GM21447 (cell line): ENCODE measurements around the gene FRMPD2.

ENCODE experiments used
- ATAC-seq: cut with Tn5 transposase; IDR thresholded peaks from one replicate; pipeline ENCODE4 v1.9.1; 2021; ENCODE audit not compliant: unreplicated experiment

FRMPD2 gene, protein sequence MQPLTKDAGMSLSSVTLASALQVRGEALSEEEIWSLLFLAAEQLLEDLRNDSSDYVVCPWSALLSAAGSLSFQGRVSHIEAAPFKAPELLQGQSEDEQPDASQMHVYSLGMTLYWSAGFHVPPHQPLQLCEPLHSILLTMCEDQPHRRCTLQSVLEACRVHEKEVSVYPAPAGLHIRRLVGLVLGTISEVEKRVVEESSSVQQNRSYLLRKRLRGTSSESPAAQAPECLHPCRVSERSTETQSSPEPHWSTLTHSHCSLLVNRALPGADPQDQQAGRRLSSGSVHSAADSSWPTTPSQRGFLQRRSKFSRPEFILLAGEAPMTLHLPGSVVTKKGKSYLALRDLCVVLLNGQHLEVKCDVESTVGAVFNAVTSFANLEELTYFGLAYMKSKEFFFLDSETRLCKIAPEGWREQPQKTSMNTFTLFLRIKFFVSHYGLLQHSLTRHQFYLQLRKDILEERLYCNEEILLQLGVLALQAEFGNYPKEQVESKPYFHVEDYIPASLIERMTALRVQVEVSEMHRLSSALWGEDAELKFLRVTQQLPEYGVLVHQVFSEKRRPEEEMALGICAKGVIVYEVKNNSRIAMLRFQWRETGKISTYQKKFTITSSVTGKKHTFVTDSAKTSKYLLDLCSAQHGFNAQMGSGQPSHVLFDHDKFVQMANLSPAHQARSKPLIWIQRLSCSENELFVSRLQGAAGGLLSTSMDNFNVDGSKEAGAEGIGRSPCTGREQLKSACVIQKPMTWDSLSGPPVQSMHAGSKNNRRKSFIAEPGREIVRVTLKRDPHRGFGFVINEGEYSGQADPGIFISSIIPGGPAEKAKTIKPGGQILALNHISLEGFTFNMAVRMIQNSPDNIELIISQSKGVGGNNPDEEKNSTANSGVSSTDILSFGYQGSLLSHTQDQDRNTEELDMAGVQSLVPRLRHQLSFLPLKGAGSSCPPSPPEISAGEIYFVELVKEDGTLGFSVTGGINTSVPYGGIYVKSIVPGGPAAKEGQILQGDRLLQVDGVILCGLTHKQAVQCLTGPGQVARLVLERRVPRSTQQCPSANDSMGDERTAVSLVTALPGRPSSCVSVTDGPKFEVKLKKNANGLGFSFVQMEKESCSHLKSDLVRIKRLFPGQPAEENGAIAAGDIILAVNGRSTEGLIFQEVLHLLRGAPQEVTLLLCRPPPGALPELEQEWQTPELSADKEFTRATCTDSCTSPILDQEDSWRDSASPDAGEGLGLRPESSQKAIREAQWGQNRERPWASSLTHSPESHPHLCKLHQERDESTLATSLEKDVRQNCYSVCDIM (N-terminal part only)

GRCh38 chr10:48274636-48275035, at the start of gene FRMPD2:
TSS of gene FRMPD2 (minus strand) at chr10:48274696. CDS start at chr10:48274567, 129 bp downstream.
- ATAC-seq: no peak

DNA sequence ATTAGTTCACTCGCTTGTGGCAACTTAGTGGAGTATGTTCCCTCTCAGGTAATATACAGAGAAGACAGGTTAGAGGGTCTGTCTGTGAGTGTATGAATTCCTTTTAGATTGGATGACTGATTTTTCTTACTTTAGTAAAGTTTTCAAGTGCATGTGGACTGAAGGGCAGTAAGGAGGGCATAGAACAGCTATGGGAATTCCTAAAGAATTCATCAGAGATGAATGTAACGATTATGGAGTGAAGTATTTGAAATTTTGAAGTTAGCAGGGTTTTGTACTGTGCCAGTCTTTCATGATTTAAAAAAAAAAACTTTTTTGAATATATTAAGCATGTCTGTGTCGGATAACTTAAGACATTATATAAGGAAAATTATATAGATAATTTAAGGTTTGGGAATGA, 47.5 kb upstream of the FRMPD2 start:
- ATAC-seq: no peak

- no peak for ATAC-seq
Observed at GRCh38 chr10:48317321-48317990, 43.0 kb upstream of the FRMPD2 start.

DNA sequence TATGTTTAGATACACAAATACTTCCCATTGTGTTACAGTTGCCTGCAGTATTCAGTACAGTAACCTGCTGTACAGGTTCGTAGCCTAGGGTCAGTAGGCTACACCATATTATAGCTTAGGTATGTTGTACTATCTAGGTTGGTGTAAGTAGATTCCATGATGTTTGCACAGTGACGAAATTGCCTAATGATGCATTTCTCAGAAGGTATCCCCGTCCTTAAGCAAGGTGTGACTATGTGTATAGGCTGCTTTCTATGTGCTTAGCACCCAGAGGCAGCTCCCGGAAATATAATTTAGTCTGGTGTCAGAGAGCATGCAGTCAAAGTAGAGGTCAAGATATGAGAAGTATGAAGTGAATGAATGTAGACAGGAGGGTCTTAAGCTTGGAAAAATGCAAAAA, 41.7 kb upstream of the FRMPD2 start:
- ATAC-seq: no peak

- ATAC-seq: no peak
Observed at GRCh38 chr10:48314107-48314506, 39.6 kb upstream of the FRMPD2 start.

- ATAC-seq: no peak
Observed at GRCh38 chr10:48309711-48310226, 35.3 kb upstream of the FRMPD2 start.

- no peak for ATAC-seq
Observed at GRCh38 chr10:48307711-48308018, 33.2 kb upstream of the FRMPD2 start.

DNA sequence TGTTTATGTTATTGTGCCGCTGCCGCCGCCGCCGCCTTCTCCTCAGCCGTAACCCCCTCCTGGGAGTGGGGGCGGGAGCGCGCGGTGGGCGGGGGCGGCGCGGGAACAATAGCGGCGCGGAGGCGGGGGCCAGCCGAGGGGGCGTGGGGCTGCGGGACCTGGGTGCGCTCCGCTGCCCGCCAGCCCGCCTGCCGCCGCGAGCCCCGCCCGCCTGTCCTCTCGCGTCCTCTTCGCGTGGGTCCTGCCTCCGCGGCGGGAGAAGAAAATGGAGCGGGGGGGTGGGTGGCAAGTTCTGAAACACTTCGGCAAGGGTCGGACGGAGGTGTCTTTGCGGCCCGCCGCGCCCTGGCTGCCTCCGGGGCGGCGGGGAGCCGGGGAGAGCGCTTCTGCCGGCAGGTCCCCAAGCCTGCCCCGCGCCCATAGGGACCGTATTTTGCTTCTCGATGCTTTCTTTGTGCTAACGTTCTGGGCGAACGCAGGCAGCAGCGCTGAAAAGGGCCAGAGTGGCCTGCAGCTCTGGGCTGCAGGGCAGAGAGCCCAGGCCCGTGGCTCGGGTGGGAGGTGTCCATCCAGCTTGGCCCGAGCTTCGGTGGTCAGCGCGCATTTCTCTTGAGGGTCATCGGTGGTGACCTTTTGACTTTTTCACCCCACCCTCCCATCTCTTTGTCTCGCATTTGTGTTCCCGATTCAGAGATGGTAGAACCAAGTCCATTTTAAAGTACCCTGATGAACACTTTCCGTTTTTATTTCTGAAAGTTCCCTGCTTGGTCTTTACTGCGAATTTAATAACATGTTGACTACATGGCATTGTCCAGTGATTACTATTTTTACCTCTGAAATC, 32.6 kb upstream of the FRMPD2 start:
- peak; percentile 25 for ATAC-seq

GRCh38 chr10:48306265-48306869, 31.9 kb upstream of the FRMPD2 start, which contains the start of gene MAPK8:
TSS of gene MAPK8 (plus strand) at chr10:48306677. CDS start at chr10:48401661, 94,984 bp downstream.
- peak; percentile 79 for ATAC-seq

- ATAC-seq: no peak
Observed at GRCh38 chr10:48305905-48306264, 31.4 kb upstream of the FRMPD2 start.

- no peak for ATAC-seq
Observed at GRCh38 chr10:48302515-48303476, 28.3 kb upstream of the FRMPD2 start.

DNA sequence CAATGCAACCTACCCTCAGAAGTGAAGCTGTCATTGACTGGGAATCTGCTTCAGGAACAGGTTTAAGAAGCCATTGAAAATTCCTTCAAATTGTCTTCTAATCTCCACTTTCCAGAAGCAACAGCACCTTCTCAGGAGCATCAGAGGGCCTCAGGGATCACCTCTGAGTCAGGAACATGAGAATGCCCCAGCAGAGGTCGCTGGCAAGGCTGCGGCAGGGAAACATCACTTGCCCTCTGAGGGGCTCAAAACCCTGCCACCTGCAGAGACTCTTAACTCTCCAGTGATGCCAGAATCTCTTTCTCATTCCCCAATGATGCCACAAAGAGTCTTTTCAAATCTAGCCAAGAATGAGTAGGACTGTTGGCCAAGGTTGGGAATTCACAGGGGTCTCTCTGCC, 26.1 kb upstream of the FRMPD2 start:
- ATAC-seq: no peak

- ATAC-seq: no peak
Observed at GRCh38 chr10:48299692-48300091, 25.2 kb upstream of the FRMPD2 start.

- no peak for ATAC-seq
Observed at GRCh38 chr10:48299066-48299465, 24.6 kb upstream of the FRMPD2 start.

GRCh38 chr10:48296576-48297098, 22.1 kb upstream of the FRMPD2 start:
- no peak for ATAC-seq

GRCh38 chr10:48294431-48294830, 19.9 kb upstream of the FRMPD2 start:
- no peak for ATAC-seq

- ATAC-seq: no peak
Observed at GRCh38 chr10:48292616-48293015, 18.1 kb upstream of the FRMPD2 start.

DNA sequence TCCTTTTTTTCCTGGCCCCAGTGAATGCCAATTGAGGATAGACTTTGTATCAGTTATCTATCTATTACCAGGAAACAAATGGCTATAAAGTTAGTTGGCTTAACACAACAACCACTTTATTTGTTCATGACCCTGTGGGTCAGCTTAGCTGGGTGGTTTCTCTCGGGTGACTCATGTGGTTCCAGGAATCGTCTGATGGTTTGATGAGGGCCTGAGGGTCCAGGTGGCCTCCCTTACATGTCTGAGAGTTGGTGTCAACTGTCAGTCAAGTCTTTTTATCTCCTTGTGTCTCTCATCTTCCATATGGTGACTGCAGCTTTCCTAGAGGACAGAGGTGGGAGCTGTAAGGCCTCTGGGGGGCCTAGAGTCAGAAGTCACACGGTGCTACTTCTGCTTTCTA, 16.7 kb upstream of the FRMPD2 start:
- ATAC-seq: no peak
